H1 (cell line): ENCODE measurements around the gene DIPK1B. TPM values are rescaled to one million over a fixed set of nuclear protein-coding genes. Genes with fewer than 3 reads are reported as not detected.

ENCODE experiments used
- ASH2L ChIP-seq: fragments of 200-600, 300-600 bp; sonication (generic); IDR thresholded peaks from one replicate; pipeline ENCODE4 v1.7.1; 2017; ENCODE audit warnings: low read length
- CHD2 ChIP-seq: IDR thresholded peaks from 2 replicates; pipeline ENCODE4 v1.6.1; 2012; ENCODE audit warnings: low read length, improper control_type of control experiment
- KDM4A ChIP-seq: IDR thresholded peaks from one replicate; pipeline ENCODE4 v1.7.1; 2012; ENCODE audit warnings: low read depth, mild to moderate bottlenecking, moderate library complexity, low read length, inconsistent platforms; ENCODE audit not compliant: severe bottlenecking
- NRF1 ChIP-seq: IDR thresholded peaks from 2 replicates; pipeline ENCODE4 v1.6.1; 2011; ENCODE audit warnings: mild to moderate bottlenecking, low read depth, low read length, improper control_type of control experiment
- polyA plus RNA-seq, 7 experiments: library from polyadenylated mRNA; depleted of rRNA in 3 of 7; stranded (reverse) in 5 of 7; unstranded in 2 of 7; fragments of >200 nt in 5 of 7; fragments of 200-250 nt in 2 of 7; gene quantifications; 1 replicate in 5 of 7; 2 replicates in 1 of 7; 4 replicates in 1 of 7; pipeline versions ENCODE4 v1.2.1 to v1.2.3, GENCODE V29; 2011 to 2013; ENCODE audit warnings: missing spikeins in 2 of 7, mixed read lengths in 2 of 7
- total RNA-seq: library from RNA; stranded (reverse); fragmentation: NEBNext Ultra II Directional; extraction: Animal tissue kit (Norgen Biotek cat#: 25700); gene quantifications from 2 replicates; pipeline ENCODE4 v1.2.1, GENCODE V29; 2021
- TF ChIP-seq, protein P1 (sequence below): fragments of 300-600 bp; sonication (generic); IDR thresholded peaks from 2 replicates; pipeline ENCODE4 v1.7.1; 2012; ENCODE audit warnings: low read length, moderate library complexity, mild to moderate bottlenecking, inconsistent platforms; ENCODE audit not compliant: insufficient replicate concordance

DIPK1B gene
- total and polyA plus RNA-seq, 2 of the 8 experiments (the other 6 are each of a cell fraction or from before 2014, with no cell fraction given): 32.3 to 64.8 TPM

DNA sequence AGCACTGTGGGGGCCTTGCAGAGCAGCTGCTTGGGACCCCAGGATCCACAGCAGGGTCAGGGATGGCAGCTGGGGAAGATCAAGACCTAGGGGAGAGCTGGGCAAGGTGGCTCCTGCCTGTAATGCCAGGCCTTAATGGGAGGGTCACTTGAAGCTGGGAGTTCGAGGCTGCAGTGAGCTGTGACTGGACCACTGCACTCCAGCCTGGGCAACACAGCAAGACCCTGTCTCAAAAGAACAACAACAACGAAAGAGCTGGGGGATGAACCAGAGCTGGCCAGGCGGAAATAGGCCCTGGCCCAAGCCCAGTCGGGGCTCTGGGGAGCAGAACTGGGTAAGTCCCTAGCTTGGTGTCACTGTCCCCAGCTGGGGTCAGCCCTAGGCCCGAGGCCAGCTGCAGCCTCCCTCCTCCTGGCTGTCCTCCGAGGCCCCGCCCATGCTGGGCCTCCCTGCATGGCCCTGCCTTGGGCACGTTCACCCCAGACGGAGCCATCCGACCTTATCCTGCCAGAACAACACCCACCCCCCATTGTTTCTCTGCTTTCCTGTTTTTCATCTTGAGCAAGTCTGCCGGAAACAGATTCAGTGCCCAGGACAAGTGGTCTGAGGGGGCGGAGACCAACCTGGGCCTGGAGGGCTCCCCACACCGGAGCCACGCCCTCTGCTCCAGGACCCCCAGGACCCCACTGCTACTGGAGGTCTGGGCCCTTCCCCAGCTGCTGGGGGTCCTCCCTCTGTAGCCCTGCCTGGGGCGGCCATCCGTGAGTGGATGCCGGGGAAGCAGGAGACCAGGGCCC, 1.9 kb downstream of the DIPK1B start (continued):
- TF ChIP-seq, protein P1, sequence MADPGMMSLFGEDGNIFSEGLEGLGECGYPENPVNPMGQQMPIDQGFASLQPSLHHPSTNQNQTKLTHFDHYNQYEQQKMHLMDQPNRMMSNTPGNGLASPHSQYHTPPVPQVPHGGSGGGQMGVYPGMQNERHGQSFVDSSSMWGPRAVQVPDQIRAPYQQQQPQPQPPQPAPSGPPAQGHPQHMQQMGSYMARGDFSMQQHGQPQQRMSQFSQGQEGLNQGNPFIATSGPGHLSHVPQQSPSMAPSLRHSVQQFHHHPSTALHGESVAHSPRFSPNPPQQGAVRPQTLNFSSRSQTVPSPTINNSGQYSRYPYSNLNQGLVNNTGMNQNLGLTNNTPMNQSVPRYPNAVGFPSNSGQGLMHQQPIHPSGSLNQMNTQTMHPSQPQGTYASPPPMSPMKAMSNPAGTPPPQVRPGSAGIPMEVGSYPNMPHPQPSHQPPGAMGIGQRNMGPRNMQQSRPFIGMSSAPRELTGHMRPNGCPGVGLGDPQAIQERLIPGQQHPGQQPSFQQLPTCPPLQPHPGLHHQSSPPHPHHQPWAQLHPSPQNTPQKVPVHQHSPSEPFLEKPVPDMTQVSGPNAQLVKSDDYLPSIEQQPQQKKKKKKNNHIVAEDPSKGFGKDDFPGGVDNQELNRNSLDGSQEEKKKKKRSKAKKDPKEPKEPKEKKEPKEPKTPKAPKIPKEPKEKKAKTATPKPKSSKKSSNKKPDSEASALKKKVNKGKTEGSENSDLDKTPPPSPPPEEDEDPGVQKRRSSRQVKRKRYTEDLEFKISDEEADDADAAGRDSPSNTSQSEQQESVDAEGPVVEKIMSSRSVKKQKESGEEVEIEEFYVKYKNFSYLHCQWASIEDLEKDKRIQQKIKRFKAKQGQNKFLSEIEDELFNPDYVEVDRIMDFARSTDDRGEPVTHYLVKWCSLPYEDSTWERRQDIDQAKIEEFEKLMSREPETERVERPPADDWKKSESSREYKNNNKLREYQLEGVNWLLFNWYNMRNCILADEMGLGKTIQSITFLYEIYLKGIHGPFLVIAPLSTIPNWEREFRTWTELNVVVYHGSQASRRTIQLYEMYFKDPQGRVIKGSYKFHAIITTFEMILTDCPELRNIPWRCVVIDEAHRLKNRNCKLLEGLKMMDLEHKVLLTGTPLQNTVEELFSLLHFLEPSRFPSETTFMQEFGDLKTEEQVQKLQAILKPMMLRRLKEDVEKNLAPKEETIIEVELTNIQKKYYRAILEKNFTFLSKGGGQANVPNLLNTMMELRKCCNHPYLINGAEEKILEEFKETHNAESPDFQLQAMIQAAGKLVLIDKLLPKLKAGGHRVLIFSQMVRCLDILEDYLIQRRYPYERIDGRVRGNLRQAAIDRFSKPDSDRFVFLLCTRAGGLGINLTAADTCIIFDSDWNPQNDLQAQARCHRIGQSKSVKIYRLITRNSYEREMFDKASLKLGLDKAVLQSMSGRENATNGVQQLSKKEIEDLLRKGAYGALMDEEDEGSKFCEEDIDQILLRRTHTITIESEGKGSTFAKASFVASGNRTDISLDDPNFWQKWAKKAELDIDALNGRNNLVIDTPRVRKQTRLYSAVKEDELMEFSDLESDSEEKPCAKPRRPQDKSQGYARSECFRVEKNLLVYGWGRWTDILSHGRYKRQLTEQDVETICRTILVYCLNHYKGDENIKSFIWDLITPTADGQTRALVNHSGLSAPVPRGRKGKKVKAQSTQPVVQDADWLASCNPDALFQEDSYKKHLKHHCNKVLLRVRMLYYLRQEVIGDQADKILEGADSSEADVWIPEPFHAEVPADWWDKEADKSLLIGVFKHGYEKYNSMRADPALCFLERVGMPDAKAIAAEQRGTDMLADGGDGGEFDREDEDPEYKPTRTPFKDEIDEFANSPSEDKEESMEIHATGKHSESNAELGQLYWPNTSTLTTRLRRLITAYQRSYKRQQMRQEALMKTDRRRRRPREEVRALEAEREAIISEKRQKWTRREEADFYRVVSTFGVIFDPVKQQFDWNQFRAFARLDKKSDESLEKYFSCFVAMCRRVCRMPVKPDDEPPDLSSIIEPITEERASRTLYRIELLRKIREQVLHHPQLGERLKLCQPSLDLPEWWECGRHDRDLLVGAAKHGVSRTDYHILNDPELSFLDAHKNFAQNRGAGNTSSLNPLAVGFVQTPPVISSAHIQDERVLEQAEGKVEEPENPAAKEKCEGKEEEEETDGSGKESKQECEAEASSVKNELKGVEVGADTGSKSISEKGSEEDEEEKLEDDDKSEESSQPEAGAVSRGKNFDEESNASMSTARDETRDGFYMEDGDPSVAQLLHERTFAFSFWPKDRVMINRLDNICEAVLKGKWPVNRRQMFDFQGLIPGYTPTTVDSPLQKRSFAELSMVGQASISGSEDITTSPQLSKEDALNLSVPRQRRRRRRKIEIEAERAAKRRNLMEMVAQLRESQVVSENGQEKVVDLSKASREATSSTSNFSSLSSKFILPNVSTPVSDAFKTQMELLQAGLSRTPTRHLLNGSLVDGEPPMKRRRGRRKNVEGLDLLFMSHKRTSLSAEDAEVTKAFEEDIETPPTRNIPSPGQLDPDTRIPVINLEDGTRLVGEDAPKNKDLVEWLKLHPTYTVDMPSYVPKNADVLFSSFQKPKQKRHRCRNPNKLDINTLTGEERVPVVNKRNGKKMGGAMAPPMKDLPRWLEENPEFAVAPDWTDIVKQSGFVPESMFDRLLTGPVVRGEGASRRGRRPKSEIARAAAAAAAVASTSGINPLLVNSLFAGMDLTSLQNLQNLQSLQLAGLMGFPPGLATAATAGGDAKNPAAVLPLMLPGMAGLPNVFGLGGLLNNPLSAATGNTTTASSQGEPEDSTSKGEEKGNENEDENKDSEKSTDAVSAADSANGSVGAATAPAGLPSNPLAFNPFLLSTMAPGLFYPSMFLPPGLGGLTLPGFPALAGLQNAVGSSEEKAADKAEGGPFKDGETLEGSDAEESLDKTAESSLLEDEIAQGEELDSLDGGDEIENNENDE: no peak
- TF ChIP-seq ASH2L (no peak), KDM4A (no peak), CHD2 (no peak), NRF1 (no peak)
